Measurements from ENCODE around the gene KRTAP24-1. TPM values are rescaled to one million over a fixed set of nuclear protein-coding genes. Genes with fewer than 3 reads are reported as not detected.

Gene KRTAP24-1
- polyA plus RNA-seq, 1 of the 3 experiments (the other 2 are of a cell fraction), result not detected

GRCh38 chr21:30306884-30307283 is 24.1 kb upstream of the KRTAP24-1 start:
- POLR2A ChIA-PET, result no interaction called here
- 10% methylated on average over 2 of the region's 2 CpGs for WGBS (ENCODE audit: low lambda C conversion rate)

DNA sequence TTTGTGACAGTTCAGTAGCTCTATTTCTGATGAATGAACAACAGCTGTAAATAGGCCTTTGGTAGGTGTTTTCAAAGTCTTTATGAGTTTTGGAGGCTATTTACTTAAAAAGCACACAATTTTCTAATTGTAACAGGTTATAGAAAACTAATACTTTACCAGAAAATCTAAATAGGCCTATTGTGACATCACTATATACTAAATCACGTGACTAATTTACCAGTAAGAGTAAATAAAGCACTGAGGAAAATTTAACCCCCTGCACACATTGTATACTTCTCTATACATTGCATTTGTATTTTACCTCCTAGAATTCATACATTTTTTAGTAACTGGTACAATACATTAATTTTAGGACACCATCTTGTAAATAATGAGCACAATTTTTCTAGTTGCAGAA is 22.4 kb upstream of the KRTAP24-1 start:
- H3K4me1 ChIP-seq (ENCODE audit: control insufficient read depth in 1 of 2, insufficient read depth in 2 of 2, low read depth in 1 of 2, low read length in 1 of 2), result no peaks in the 10 kb centered on the region
- H3K27me3 ChIP-seq (ENCODE audit: insufficient read depth), result no peaks in the 10 kb centered on the region; the same call in 1 of the 2 replicates
- H3K9me2 ChIP-seq, result no peaks in the 10 kb centered on the region
- H2AFZ ChIP-seq (ENCODE audit: low read depth), result no peak overlapping the region
- CTCF ChIA-PET, result no interaction called here
- H3K9ac ChIP-seq, result no peak overlapping the region
- POLR2A ChIA-PET, result no interaction called here
- no peaks in the 10 kb centered on the region for H3F3A ChIP-seq (replicated peaks; ENCODE audit: insufficient read depth)
- no peak for DNase-seq
- H3K9me3 ChIP-seq, result no peaks in the 10 kb centered on the region
- H3K4me2 ChIP-seq, result no peak overlapping the region
- no peaks in the 10 kb centered on the region for H4K20me1 ChIP-seq (ENCODE audit: insufficient read depth)
- H3K36me3 ChIP-seq (replicated peaks in 1 of 2; ENCODE audit: control insufficient read depth in 1 of 2, insufficient read depth in 2 of 2, low read length in 1 of 2), result no peaks in the 10 kb centered on the region
- no peak overlapping the region for H3K27ac ChIP-seq (ENCODE audit: low read depth in 2 of 2, low read length in 1 of 2)
- no peaks in the 10 kb centered on the region for H3K79me2 ChIP-seq (ENCODE audit: insufficient read depth)
- 3% methylated on average over 1 of the region's 1 CpG for WGBS (ENCODE audit: low lambda C conversion rate)
- no peak overlapping the region for H3K4me3 ChIP-seq (ENCODE audit: low read depth in 2 of 2, low read length in 1 of 2)
- no peak for TF ChIP-seq CTCF (IDR thresholded peaks at IDR 0.05)
- no peak for TF ChIP-seq REST (IDR thresholded peaks at IDR 0.05; ENCODE audit: low read depth, low read length)
- no peak for TF ChIP-seq EZH2phosphoT487 (IDR thresholded peaks at IDR 0.05; ENCODE audit: borderline replicate concordance, low read depth)
- TF ChIP-seq EP300 (IDR thresholded peaks at IDR 0.05; ENCODE audit: borderline replicate concordance in 1 of 2, low read depth in 1 of 2, low read length in 1 of 2), result no peak
- TF ChIP-seq SMC3 (IDR thresholded peaks at IDR 0.05; ENCODE audit: low read depth, low read length), result no peak
- TF ChIP-seq JUND (IDR thresholded peaks at IDR 0.05), result no peak
- TF ChIP-seq PBX3 (IDR thresholded peaks at IDR 0.05), result no peak
- no peak for TF ChIP-seq RAD21 (IDR thresholded peaks at IDR 0.05; ENCODE audit: low read length)
- TF ChIP-seq SIN3A (IDR thresholded peaks at IDR 0.05; ENCODE audit: borderline replicate concordance, low read depth, low read length), result no peak
- TF ChIP-seq ELF1 (IDR thresholded peaks at IDR 0.05), result no peak
- TF ChIP-seq ZBTB33 (IDR thresholded peaks at IDR 0.05; ENCODE audit: borderline replicate concordance, low read depth), result no peak
- TF ChIP-seq, protein P1, sequence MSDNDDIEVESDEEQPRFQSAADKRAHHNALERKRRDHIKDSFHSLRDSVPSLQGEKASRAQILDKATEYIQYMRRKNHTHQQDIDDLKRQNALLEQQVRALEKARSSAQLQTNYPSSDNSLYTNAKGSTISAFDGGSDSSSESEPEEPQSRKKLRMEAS (IDR thresholded peaks at IDR 0.05; ENCODE audit: low read depth), result no peak
- no peak for TF ChIP-seq GABPA (IDR thresholded peaks at IDR 0.05; ENCODE audit: low read depth)
- TF ChIP-seq USF1 (IDR thresholded peaks at IDR 0.05; ENCODE audit: borderline replicate concordance, low read depth), result no peak
- no peak for TF ChIP-seq FOXM1 (IDR thresholded peaks at IDR 0.05; ENCODE audit: low read depth)

More at GRCh38 chr21:30306884-30307283, 24.1 kb upstream of the KRTAP24-1 start:
- Histone ChIP-seq H3K9ac (no peak overlapping the region), H3K27ac (ENCODE audit: low read depth in 2 of 2, low read length in 1 of 2) (no peak overlapping the region), H2AFZ (ENCODE audit: low read depth) (no peak overlapping the region), H3K4me3 (ENCODE audit: low read depth in 2 of 2, low read length in 1 of 2) (no peak overlapping the region), H3K79me2 (ENCODE audit: insufficient read depth) (no peaks in the 10 kb centered on the region), H3K27me3 (ENCODE audit: insufficient read depth) (no peaks in the 10 kb centered on the region; the same call in 1 of the 2 replicates), H3K9me3 (no peaks in the 10 kb centered on the region), H4K20me1 (ENCODE audit: insufficient read depth) (no peaks in the 10 kb centered on the region), H3K4me1 (ENCODE audit: control insufficient read depth in 1 of 2, insufficient read depth in 2 of 2, low read depth in 1 of 2, low read length in 1 of 2) (no peaks in the 10 kb centered on the region), H3K4me2 (no peak overlapping the region), H3F3A (replicated peaks; ENCODE audit: insufficient read depth) (no peaks in the 10 kb centered on the region), H3K36me3 (replicated peaks in 1 of 2; ENCODE audit: control insufficient read depth in 1 of 2, insufficient read depth in 2 of 2, low read length in 1 of 2) (no peaks in the 10 kb centered on the region), H3K9me2 (no peaks in the 10 kb centered on the region)
- CTCF ChIA-PET, result no interaction called here
- DNase-seq, result peak; percentile 0
- no peak for TF ChIP-seq SIN3A (IDR thresholded peaks at IDR 0.05; ENCODE audit: borderline replicate concordance, low read depth, low read length)
- TF ChIP-seq USF2 (IDR thresholded peaks at IDR 0.05; ENCODE audit: borderline replicate concordance, low read depth, low read length), result no peak
